HEK293 (cell line): ENCODE data around the gene MRPL34.

ENCODE experiments used
- MEIS1 ChIP-seq: sonication (generic); formaldehyde crosslinking; IDR thresholded peaks from 2 replicates; pipeline ENCODE4 v1.8.1; 2022; ENCODE audit warnings: missing genetic modification reagents, mild to moderate bottlenecking, borderline replicate concordance
- MZF1 ChIP-seq: fragments of 450-650 bp; formaldehyde crosslinking; IDR thresholded peaks from 2 replicates; pipeline ENCODE4 v1.5.1; 2017; ENCODE audit warnings: missing biosample characterization, missing genetic modification characterization, borderline replicate concordance
- OSR2 ChIP-seq: fragments of 450-650 bp; formaldehyde crosslinking; IDR thresholded peaks from 2 replicates; pipeline ENCODE4 v1.5.1; 2016; ENCODE audit warnings: missing biosample characterization, missing genetic modification characterization
- PATZ1 ChIP-seq: fragments of 450-650 bp; formaldehyde crosslinking; IDR thresholded peaks from 2 replicates; pipeline ENCODE4 v1.5.1; 2016; ENCODE audit warnings: missing biosample characterization, missing genetic modification characterization
- YY2 ChIP-seq: fragments of 450-650 bp; formaldehyde crosslinking; IDR thresholded peaks from 2 replicates; pipeline ENCODE4 v1.5.1; 2016; ENCODE audit warnings: missing biosample characterization, missing genetic modification characterization
- ZBTB11 ChIP-seq: fragments of 450-650 bp; formaldehyde crosslinking; conservative IDR thresholded peaks from 2 replicates; pipeline ENCODE4 v1.5.1; 2016; ENCODE audit warnings: low read depth, missing biosample characterization, missing genetic modification characterization
- ZNF140 ChIP-seq: fragments of 450-650 bp; formaldehyde crosslinking; IDR thresholded peaks from 2 replicates; pipeline ENCODE4 v1.5.1; 2016; ENCODE audit warnings: missing biosample characterization, missing genetic modification characterization
- ZNF174 ChIP-seq: fragments of 450-650 bp; formaldehyde crosslinking; IDR thresholded peaks from 2 replicates; pipeline ENCODE4 v1.5.0; 2017; ENCODE audit warnings: missing biosample characterization, mild to moderate bottlenecking, missing genetic modification characterization
- ZNF211 ChIP-seq: fragments of 450-650 bp; formaldehyde crosslinking; IDR thresholded peaks from 2 replicates; pipeline ENCODE4 v1.5.1; 2016; ENCODE audit warnings: low read depth, missing biosample characterization, missing genetic modification characterization
- ZNF24 ChIP-seq: fragments of 450-650 bp; formaldehyde crosslinking; IDR thresholded peaks from 2 replicates; pipeline ENCODE4 v1.5.1; 2016; ENCODE audit warnings: missing biosample characterization, missing genetic modification characterization
- ZNF280D ChIP-seq: fragments of 450-650 bp; formaldehyde crosslinking; IDR thresholded peaks from 2 replicates; pipeline ENCODE4 v1.5.1; 2016; ENCODE audit warnings: missing biosample characterization, missing genetic modification characterization
- ZNF311 ChIP-seq: fragments of 450-650 bp; formaldehyde crosslinking; IDR thresholded peaks from 2 replicates; pipeline ENCODE4 v1.5.1; 2017; ENCODE audit warnings: missing biosample characterization, missing genetic modification characterization, borderline replicate concordance
- ZNF341 ChIP-seq: fragments of 450-650 bp; formaldehyde crosslinking; IDR thresholded peaks from 2 replicates; pipeline ENCODE4; 2016; ENCODE audit warnings: low read depth, missing biosample characterization, missing genetic modification characterization
- ZNF350 ChIP-seq: fragments of 450-650 bp; formaldehyde crosslinking; IDR thresholded peaks from 2 replicates; pipeline ENCODE4 v1.5.0; 2017; ENCODE audit warnings: missing biosample characterization, mild to moderate bottlenecking, missing genetic modification characterization
- ZNF488 ChIP-seq: fragments of 450-650 bp; formaldehyde crosslinking; IDR thresholded peaks from 2 replicates; pipeline ENCODE4 v1.5.1; 2016; ENCODE audit warnings: missing biosample characterization, missing genetic modification characterization
- ZNF521 ChIP-seq: fragments of 450-650 bp; formaldehyde crosslinking; IDR thresholded peaks from 2 replicates; pipeline ENCODE4 v1.5.1; 2017; ENCODE audit warnings: missing biosample characterization, mild to moderate bottlenecking, missing genetic modification characterization
- ZNF530 ChIP-seq: fragments of 450-650 bp; formaldehyde crosslinking; IDR thresholded peaks from 2 replicates; pipeline ENCODE4 v1.5.1; 2016; ENCODE audit warnings: low read depth, missing biosample characterization, missing genetic modification characterization
- ZNF621 ChIP-seq: fragments of 450-650 bp; formaldehyde crosslinking; IDR thresholded peaks from 2 replicates; pipeline ENCODE4 v1.5.1; 2017; ENCODE audit warnings: missing biosample characterization, missing genetic modification characterization
- ZNF660 ChIP-seq: fragments of 450-650 bp; IDR thresholded peaks from 2 replicates; pipeline ENCODE4 v1.5.1; 2018; ENCODE audit warnings: missing biosample characterization, mild to moderate bottlenecking, missing genetic modification characterization
- ZNF670 ChIP-seq: fragments of 450-650 bp; formaldehyde crosslinking; IDR thresholded peaks from 2 replicates; pipeline ENCODE4 v1.5.1; 2016; ENCODE audit warnings: missing biosample characterization, missing genetic modification characterization, low read depth
- ZNF677 ChIP-seq: fragments of 450-650 bp; IDR thresholded peaks from 2 replicates; pipeline ENCODE4 v1.5.0; 2018; ENCODE audit warnings: missing biosample characterization, mild to moderate bottlenecking, missing genetic modification characterization, moderate library complexity
- ZNF785 ChIP-seq: fragments of 450-650 bp; formaldehyde crosslinking; IDR thresholded peaks from 2 replicates; pipeline ENCODE4 v1.5.1; 2016; ENCODE audit warnings: missing biosample characterization, missing genetic modification characterization
- ZNF791 ChIP-seq: fragments of 450-650 bp; formaldehyde crosslinking; IDR thresholded peaks from 2 replicates; pipeline ENCODE4 v1.5.1; 2016; ENCODE audit warnings: missing biosample characterization, missing genetic modification characterization
- ZNF792 ChIP-seq: fragments of 450-650 bp; formaldehyde crosslinking; IDR thresholded peaks from 2 replicates; pipeline ENCODE4 v1.5.1; 2016; ENCODE audit warnings: missing biosample characterization, missing genetic modification characterization
- ZSCAN18 ChIP-seq: fragments of 450-650 bp; formaldehyde crosslinking; IDR thresholded peaks from 2 replicates; pipeline ENCODE4 v1.5.1; 2016; ENCODE audit warnings: missing biosample characterization, missing genetic modification characterization
- ZSCAN30 ChIP-seq: fragments of 450-650 bp; IDR thresholded peaks from 2 replicates; pipeline ENCODE4 v1.5.1; 2018; ENCODE audit warnings: missing biosample characterization, mild to moderate bottlenecking, missing genetic modification characterization, moderate library complexity
- ZSCAN4 ChIP-seq: fragments of 450-650 bp; formaldehyde crosslinking; IDR thresholded peaks from 2 replicates; pipeline ENCODE4 v1.5.1; 2017; ENCODE audit warnings: missing biosample characterization, missing genetic modification characterization

Gene MRPL34

GRCh38 chr19:17334414-17335409, 29.0 kb downstream of the MRPL34 start, which contains the start of gene ANO8 (continued):
- peak; percentile 93 for TF ChIP-seq ZBTB11
- TF ChIP-seq ZNF174, result no peak
- peak; percentile 16; the same call in 1 of the 2 replicates for TF ChIP-seq ZNF791 (tag by site-specific recombination)
- TF ChIP-seq ZNF341, result peak; percentile 49
- peak; percentile 68; the same call in 1 of the 2 replicates for TF ChIP-seq YY2 (tag by site-specific recombination)
- TF ChIP-seq ZNF621 (tag by site-specific recombination), result no peak
- TF ChIP-seq ZNF792, result peak; percentile 93
- TF ChIP-seq ZNF677 (tag by site-specific recombination), result peak; percentile 82
- TF ChIP-seq ZSCAN4, result peak; percentile 69
- peak; percentile 100 for TF ChIP-seq ZSCAN30 (tag by site-specific recombination)
- TF ChIP-seq ZNF530 (tag by site-specific recombination), result no peak
- peak; percentile 89 for TF ChIP-seq ZSCAN18 (tag by site-specific recombination)
- TF ChIP-seq ZNF670, result no peak
- TF ChIP-seq OSR2 (tag by site-specific recombination), result peak; percentile 48; the same call in 1 of the 2 replicates
- no peak for TF ChIP-seq ZNF488 (tag by site-specific recombination)
- no peak for TF ChIP-seq ZNF521 (tag by site-specific recombination)
- TF ChIP-seq ZNF785 (tag by site-specific recombination), result peak; percentile 73
- TF ChIP-seq PATZ1 (tag by site-specific recombination), result peak; percentile 92
- no peak for TF ChIP-seq ZNF350 (tag by site-specific recombination)
- peak; percentile 97 for TF ChIP-seq ZNF24 (tag by site-specific recombination)
- peak; percentile 99 for TF ChIP-seq ZNF660
- no peak for TF ChIP-seq MEIS1 (CRISPR knock-in tag)
- TF ChIP-seq ZNF280D (tag by site-specific recombination), result 0 out of 2 replicates have a peak, but pooled peaks have one; percentile 15
- TF ChIP-seq MZF1, result peak; percentile 87
- no peak for TF ChIP-seq ZNF211 (tag by site-specific recombination)
- TF ChIP-seq ZNF140, result no peak
- TF ChIP-seq ZNF311 (tag by site-specific recombination), result no peak
